Spinal cord (tissue), 10 donors: ENCODE measurements around the gene SAFB. TPM values are rescaled to one million over a fixed set of nuclear protein-coding genes. Genes with fewer than 3 reads are reported as not detected.
A peak's percentile ranks its signal among the peaks of the same experiment; 100 is the strongest.
"Not testable (repeated sequence)": the region's sequence is repeated elsewhere in the genome, so short reads cannot be mapped to it uniquely, and the experiment has no call there.

Source experiments
- DNase-seq, 6 donors: peaks; one replicate each; pipeline versions ENCODE4 v3.0.0 to v3.0.0-alpha.2; 2013 to 2015; ENCODE audit warnings: low spot score in 6 of 6, low read depth in 4 of 6
- H3K27ac ChIP-seq: one replicate; pipeline ENCODE4 v1.5.1; 2013; ENCODE audit warnings: low read depth, low read length, control low read depth
- H3K27me3 ChIP-seq: one replicate; pipeline ENCODE4 v1.6.1; 2013; ENCODE audit warnings: low read length; ENCODE audit not compliant: control insufficient read depth, insufficient read depth
- H3K36me3 ChIP-seq: one replicate; pipeline ENCODE4 v1.6.1; 2013; ENCODE audit warnings: low read length; ENCODE audit not compliant: control insufficient read depth, insufficient read depth
- H3K4me1 ChIP-seq: one replicate; pipeline ENCODE4 v1.6.1; 2013; ENCODE audit warnings: low read length; ENCODE audit not compliant: control insufficient read depth, insufficient read depth
- H3K4me3 ChIP-seq: one replicate; pipeline ENCODE4 v1.5.1; 2013; ENCODE audit warnings: low read depth, low read length, control low read depth
- H3K9me3 ChIP-seq: one replicate; pipeline ENCODE4 v1.6.1; 2013; ENCODE audit warnings: low read length; ENCODE audit not compliant: control insufficient read depth, insufficient read depth
- WGBS: methylation state at CpG from one replicate; pipeline ENCODE4 v1.1.5; 2013; ENCODE audit warnings: missing lambda C conversion rate; ENCODE audit not compliant: insufficient coverage; 5-methylcytosine and 5-hydroxymethylcytosine counted together
- polyA plus RNA-seq, 2 donors: library from polyadenylated mRNA; unstranded; fragments of 120-200 nt; gene quantifications; one replicate each; pipeline ENCODE4 v1.2.1, GENCODE V29; 2013; ENCODE audit not compliant: insufficient read length in 2 of 2
- total RNA-seq, 2 donors: library from RNA; depleted of rRNA in 1 of 2; stranded (reverse); fragments of 120-200 nt in 1 of 2; fragments of >200 nt in 1 of 2; gene quantifications; one replicate each; pipeline versions ENCODE4 v1.2.3 to v1.2.4, GENCODE V29; 2013 to 2014
- donor health status: healthy.

The SAFB gene
- total and polyA plus RNA-seq, 4 donors, result 46.2 to 162 (median 99.0) TPM

DNA sequence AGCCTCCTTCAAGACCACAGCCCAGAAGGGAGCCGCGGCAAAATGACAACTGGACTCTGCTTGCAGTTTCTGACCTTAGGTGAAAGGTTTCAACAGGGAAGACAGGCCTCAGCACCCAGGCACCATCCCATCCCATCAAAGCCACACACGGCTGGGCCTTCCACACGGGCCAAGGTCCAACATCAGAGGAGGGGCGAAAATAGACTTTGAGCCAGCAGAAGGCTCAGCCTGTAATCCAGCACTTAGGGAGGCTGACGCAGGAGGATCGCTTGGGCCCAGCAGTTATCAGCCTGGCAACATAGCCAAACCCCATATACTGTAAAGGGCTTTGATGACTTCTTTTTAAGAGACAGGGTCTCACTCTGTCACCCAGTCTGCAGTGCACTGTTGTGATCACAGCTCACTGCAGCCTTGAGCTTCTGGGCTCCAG, 28.3 kb upstream of the SAFB start:
- Histone ChIP-seq H3K4me1 (peaks cover 28% of the 10 kb centered on the region), H3K9me3 (no peaks in the 10 kb centered on the region), H3K27me3 (no peaks in the 10 kb centered on the region), H3K4me3 (no peak overlapping the region), H3K27ac (no peak overlapping the region), H3K36me3 (peaks cover 97% of the 10 kb centered on the region)
- WGBS, result 93% methylated on average over 7 of the region's 7 CpGs
- no peak for DNase-seq

DNA sequence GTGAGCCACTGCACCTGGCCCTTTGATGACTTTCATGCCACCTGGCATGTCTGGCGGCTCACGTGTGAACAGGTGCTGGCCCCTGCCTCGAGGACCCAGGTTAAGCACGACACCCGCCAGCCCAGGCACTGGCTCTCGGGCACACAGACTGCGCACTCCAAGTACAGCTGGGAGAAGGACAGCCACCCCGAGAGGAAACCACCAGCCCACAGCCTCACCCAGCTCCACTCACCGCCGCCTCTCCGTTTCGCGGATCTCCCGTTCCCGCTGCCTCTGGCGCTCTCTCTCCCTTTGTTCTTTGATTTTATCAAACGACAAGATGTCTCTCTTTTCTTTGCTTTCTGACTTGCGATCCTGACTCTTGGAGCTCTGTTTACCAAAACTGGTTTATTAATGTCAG, 27.8 kb upstream of the SAFB start:
- H3K27me3 ChIP-seq, result no peaks in the 10 kb centered on the region
- no peak overlapping the region for H3K4me3 ChIP-seq
- no peaks in the 10 kb centered on the region for H3K9me3 ChIP-seq
- WGBS, result 91% methylated on average over 16 of the region's 18 CpGs
- DNase-seq, result no peak
- H3K4me1 ChIP-seq, result peaks cover 25% of the 10 kb centered on the region
- no peak overlapping the region for H3K27ac ChIP-seq
- peaks cover 97% of the 10 kb centered on the region for H3K36me3 ChIP-seq

DNA sequence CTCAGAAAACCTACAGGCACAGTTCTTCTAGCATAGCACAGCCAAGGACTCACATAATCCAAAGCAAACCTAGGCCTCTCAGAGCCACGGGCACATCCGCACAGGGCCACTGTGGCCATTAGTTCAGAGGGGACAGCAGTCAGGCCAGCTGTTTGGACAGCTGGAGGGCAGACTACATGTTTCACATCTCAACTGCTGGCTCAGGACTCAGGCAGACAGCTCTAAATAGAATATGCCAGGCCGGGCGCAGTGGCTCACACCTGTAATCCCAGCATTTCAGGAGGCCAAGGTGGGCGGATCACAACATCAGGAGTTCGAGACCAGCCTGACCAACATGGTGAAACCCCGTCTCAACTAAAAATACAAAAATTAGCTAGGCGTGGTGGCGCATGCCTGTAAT, 27.1 kb upstream of the SAFB start:
- DNase-seq, result no peak
- no peaks in the 10 kb centered on the region for H3K27me3 ChIP-seq
- peaks cover 21% of the 10 kb centered on the region for H3K4me1 ChIP-seq
- 97% methylated on average over 5 of the region's 9 CpGs for WGBS
- no peak overlapping the region for H3K27ac ChIP-seq
- H3K36me3 ChIP-seq, result peaks cover 97% of the 10 kb centered on the region
- no peak overlapping the region for H3K4me3 ChIP-seq
- no peaks in the 10 kb centered on the region for H3K9me3 ChIP-seq

DNA sequence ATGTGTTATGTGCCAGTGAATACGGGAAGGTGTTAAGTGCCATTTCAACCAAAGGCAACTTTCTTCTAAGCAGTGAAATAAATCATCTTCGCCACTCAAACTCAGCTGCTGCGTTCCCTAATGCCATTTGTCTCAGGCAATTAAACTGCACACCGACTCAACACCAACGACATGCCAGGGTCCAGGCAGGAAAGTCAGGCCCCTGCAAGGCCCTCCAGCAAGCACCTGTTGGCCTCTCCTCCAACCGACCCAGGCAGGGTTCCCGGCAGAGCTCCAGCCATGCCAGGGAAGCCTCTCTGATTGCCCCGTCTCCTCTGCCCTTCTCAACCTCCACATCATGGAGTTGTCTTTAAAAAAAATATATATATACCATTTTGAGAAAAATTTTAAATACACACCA, 22.1 kb upstream of the SAFB start:
- Histone ChIP-seq H3K9me3 (no peaks in the 10 kb centered on the region), H3K27me3 (no peaks in the 10 kb centered on the region), H3K36me3 (peaks cover 90% of the 10 kb centered on the region), H3K4me3 (no peak overlapping the region), H3K27ac (no peak overlapping the region), H3K4me1 (no peaks in the 10 kb centered on the region)
- WGBS, result 76% methylated on average over 5 of the region's 8 CpGs
- DNase-seq, result no peak

DNA sequence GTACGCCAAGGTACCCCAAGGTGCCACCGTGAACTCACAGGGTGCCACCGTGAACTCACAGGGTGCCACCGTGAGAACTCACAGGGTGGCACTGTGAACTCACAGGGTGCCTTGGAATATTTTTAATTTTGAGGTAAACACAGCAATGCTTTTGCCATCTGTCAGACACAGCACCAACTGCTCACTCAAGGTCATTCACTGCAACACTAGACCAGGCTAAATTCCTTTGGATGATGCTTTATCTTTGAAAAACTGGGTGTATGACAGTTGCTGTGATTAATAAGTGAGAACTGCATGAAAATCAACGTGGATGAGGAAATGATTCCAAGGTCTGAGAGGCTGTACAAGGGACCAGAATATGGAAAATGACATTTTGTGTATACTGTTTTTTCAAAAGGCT, 19.3 kb upstream of the SAFB start:
- Histone ChIP-seq H3K9me3 (no peaks in the 10 kb centered on the region), H3K36me3 (peaks cover 84% of the 10 kb centered on the region), H3K4me3 (no peak overlapping the region), H3K27ac (no peak overlapping the region), H3K4me1 (no peaks in the 10 kb centered on the region), H3K27me3 (no peaks in the 10 kb centered on the region)
- no peak for DNase-seq
- 100% methylated on average over 4 of the region's 5 CpGs for WGBS

DNA sequence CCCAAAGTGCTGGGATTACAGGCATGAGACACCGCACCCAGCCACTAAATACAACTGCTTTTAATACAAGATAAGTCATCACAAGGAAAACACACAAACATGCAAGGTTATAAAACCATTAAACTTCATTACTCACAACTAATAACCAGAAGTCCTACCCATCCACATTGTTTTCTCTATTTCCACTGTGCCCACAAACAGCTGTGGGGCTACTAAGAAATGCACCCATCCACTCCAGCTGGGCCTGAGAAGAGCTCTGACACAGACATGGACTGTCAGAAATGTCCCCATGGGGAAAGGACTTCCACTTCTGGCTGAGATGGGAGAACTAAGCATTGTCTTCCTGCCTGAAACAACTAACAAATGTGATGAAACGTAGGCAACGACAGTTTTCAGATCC, 17.5 kb upstream of the SAFB start:
- Histone ChIP-seq H3K36me3 (peaks cover 84% of the 10 kb centered on the region), H3K9me3 (no peaks in the 10 kb centered on the region), H3K27ac (no peak overlapping the region), H3K4me3 (no peak overlapping the region), H3K27me3 (no peaks in the 10 kb centered on the region), H3K4me1 (no peaks in the 10 kb centered on the region)
- no peak for DNase-seq
- 94% methylated on average over 3 of the region's 3 CpGs for WGBS

DNA sequence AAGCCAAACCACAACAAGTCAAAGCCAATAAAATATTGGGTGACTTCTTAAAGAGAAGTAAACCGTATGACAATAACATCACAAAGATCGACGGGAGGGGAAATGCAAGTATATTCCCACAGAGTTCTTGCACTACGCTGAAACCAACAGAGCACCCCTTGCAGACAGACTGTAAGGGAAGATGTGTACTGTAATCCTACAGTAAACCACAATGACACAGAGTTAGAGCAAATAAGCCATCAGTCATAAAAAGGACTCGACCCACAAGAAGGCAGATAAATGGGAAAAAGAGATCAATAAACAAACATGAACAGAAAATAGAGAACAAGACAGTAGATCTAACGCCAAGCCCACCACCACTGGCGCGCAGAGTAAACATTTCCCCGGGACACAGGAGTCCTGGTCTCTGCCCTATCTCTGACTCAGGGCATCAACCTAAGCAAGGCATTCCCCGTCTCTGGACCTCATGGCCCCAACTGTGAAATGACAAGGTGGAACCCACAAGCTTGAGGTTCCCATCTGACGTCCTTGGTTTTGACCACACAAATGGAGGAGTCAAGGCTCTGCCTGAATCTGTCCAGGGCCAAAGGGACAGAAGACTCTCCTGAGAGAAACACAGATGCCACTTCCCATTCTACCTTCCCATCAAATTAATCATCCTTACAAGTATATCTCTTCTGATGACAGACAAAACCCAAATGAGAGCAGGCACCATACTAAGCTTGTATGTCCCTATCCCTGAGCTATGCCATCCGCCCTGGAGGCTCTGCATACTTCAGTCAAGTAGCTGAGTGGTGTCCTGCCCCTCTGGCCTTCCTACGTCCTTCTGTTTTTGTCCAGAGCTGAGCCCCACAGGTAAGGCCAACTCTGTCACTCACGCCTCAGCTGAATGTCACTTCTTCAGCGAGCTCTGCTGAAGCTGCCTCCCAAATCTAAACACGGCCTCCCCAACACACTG, 15.3 kb upstream of the SAFB start:
- 97% methylated on average over 9 of the region's 16 CpGs for WGBS
- H3K27me3 ChIP-seq, result no peaks in the 10 kb centered on the region
- no peaks in the 10 kb centered on the region for H3K4me1 ChIP-seq
- H3K9me3 ChIP-seq, result no peaks in the 10 kb centered on the region
- peaks cover 65% of the 10 kb centered on the region for H3K36me3 ChIP-seq
- no peak overlapping the region for H3K4me3 ChIP-seq
- H3K27ac ChIP-seq, result no peak overlapping the region
- no peak for DNase-seq

DNA sequence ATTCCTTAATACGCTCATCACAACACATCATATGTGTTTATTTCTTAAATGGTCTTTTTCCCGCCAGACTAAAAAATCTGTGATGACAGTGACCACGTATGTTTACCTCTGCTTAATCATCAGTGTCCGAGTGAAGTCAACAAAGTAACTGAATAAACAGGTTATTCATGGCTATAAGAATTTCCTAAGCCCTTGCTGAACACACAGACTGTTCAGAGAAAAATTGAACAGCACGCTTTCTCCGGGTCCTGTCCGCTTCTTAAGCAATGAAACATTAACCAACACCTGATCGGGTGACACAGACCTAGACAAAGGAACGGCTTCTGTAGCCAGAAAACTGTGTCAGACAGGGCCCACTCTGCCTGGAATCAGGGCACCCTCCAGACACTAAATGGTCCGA, 14.6 kb upstream of the SAFB start:
- WGBS, result 98% methylated on average over 9 of the region's 10 CpGs

DNA sequence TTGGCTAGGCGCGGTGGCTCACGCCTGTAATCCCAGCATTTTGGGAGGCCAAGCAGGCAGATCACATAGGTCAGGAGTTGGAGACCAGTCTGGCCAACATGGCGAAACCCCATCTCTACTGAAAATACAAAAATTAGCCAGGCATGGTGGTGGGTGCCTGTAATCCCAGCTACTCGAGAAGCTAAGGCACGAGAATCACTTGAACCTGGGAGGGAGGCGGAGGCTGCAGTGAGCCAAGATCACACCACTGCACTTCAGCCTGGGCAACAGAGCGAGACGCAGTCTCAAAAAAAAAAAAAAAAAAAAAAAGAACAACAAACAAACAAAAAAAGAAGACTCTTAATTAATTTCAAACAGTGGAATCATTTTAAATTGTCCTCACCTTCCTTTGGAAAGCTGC, 14.1 kb upstream of the SAFB start:
- H3K27me3 ChIP-seq, H3K4me1 ChIP-seq, DNase-seq, H3K27ac ChIP-seq, H3K9me3 ChIP-seq, H3K4me3 ChIP-seq: not testable (repeated sequence)
- peaks cover 69% of the 10 kb centered on the region for H3K36me3 ChIP-seq
- WGBS, result 93% methylated on average over 2 of the region's 9 CpGs

More for the DNA sequence above, 14.6 kb upstream of the SAFB start:
- Histone ChIP-seq H3K27me3 (no peaks in the 10 kb centered on the region), H3K36me3 (peaks cover 67% of the 10 kb centered on the region), H3K9me3 (no peaks in the 10 kb centered on the region), H3K27ac (no peak overlapping the region), H3K4me3 (no peak overlapping the region), H3K4me1 (no peaks in the 10 kb centered on the region)
- DNase-seq, result no peak

DNA sequence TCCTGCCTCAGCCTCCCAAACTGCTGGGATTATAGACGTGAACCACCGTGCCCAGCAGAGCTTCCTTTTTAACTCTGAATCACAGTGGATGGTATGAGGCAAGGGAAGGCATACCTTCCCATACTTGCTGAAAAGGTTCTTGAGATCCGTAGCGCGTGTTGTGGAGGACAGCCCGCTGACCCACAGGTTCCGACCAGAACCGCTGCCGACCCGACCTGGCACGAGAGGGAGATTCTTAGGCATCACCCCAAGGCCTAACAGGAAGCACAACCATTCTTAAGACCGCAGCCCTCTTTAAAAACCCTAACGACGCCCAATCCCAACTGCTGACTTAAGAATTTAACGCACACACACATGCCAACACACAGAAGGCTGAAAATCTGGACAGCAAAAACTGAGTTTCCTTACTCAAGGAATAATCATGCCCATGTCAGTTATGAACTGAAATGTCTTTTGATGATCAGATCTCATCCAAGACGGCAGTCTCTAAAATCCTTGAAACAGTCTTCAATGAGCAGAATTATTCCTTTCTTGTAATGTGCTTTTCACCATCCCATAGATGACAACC, 12.9 kb upstream of the SAFB start:
- no peaks in the 10 kb centered on the region for H3K27me3 ChIP-seq
- peak in 1 of 6 donors; percentile 51 for DNase-seq
- 95% methylated on average over 11 of the region's 16 CpGs for WGBS

More for the DNA sequence above, 12.9 kb upstream of the SAFB start:
- Histone ChIP-seq H3K9me3 (no peaks in the 10 kb centered on the region), H3K4me3 (no peak overlapping the region), H3K36me3 (peaks cover 69% of the 10 kb centered on the region), H3K4me1 (no peaks in the 10 kb centered on the region), H3K27ac (no peak overlapping the region)
